Measurements from ENCODE around the gene ANK2.

ANK2 gene

DNA sequence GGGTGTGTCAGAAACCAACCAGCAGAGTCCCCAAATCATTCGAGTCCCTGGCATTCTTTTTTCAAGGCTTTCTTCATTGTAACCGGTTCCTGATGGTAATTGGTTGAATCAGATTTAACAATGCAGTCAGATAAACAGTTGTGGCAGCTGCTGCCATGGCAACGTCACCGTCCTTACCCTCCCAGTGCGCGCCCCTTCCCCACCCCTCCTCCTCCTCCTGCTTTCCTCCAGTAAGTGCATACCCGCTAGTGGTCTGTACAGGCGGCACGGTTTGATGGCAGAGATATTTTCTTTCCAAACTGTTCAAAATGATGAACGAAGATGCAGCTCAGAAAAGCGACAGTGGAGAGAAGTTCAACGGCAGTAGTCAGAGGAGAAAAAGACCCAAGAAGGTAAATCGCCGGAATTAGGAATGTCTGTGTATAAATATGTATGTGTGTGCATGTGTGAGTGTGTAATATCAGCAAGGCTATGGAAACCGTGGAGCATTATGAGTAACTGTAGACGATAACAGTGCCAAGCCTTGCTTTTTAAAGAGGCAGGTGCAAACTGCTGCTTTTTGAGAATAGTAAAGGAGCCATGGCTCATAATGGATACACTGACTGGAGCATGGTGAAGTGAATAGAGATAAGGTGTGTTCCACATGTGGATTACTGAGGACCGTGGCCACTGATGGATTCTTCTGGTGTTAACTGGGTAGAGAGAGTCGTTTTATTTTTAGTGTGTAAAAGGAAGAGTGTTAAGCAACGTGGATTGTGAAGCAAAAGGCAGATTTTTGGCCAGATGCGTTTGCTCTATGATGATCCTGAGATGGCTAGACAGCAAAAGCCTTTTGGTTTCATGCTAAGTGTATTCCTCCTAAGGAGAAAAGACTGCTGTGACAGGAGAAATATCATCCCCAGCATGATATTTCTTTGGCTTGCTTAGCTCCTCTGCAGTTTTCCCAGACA, at the start of gene ANK2:
Gene ANK2 (plus strand): TSS at position 233 of the 950 bp plus-strand sequence. CDS start 76 bp downstream, at position 309.
- DNase-seq (ENCODE audit: low read depth) = no peak

DNA sequence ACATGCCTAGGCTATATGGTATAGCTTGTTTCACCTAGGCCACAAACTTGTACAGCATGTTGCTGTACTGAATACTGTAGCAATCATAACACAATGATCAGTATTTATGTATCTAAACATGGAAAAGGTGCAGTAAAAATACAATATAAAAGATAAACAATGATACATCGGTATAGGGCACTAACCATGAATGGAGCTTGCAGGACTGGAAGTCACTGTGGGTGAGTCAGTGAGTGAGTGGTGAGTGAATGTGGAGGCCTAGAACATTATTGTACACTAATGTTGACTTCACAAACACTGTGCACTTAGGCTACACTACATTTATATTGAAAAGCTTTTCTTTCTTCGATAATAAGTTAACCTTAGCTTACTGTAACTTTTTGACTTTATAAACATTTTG, 45.6 kb upstream of the ANK2 start:
- DNase-seq (ENCODE audit: low read depth) = no peak

GRCh38 chr4:113004655-113005054, 44.8 kb upstream of the ANK2 start:
- no peak for DNase-seq (ENCODE audit: low read depth)

DNA sequence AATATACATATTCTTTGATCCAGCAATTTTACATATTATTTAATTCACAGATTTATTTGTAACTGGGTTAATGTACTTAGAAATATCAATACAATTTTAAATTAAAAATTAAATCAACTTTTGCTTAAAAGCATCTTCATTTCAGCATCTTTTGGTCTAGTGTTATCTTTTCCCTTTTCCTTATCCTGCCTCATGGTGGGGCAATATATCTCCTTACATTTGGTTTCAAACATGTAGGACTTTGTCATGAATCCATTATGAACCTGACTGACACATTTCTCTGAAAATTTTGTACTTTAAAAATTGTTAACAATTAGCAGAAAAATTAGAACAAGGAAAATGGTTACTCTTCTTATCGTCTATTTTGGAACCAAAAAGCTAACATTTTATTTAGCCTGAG, 42.8 kb upstream of the ANK2 start:
- no peak for DNase-seq (ENCODE audit: low read depth)

GRCh38 chr4:113007151-113007550, 42.3 kb upstream of the ANK2 start:
- no peak for DNase-seq (ENCODE audit: low read depth)

DNA sequence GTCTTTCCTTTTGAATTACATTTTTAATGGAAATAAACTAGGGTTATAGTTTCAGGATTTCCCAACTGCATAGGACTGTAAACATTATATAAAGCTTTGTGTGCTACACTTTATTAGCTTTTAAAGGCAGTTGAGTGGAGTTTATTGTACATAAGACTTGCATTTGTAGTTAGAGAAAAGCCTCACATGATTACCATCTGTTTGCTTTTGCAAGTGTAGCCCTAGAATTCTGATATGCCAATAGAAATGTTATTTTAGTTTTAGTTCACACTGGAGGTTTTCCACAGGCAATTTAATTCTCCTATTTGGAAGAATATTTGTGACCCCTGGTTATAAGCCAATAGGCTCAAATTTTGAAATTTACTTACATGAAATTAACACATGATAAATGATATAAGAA, 41.3 kb upstream of the ANK2 start:
- DNase-seq (ENCODE audit: low read depth) = no peak

GRCh38 chr4:113008716-113009115, 40.7 kb upstream of the ANK2 start:
- DNase-seq (ENCODE audit: low read depth) = no peak

GRCh38 chr4:113009461-113009860, 40.0 kb upstream of the ANK2 start:
- DNase-seq (ENCODE audit: low read depth) = no peak

DNA sequence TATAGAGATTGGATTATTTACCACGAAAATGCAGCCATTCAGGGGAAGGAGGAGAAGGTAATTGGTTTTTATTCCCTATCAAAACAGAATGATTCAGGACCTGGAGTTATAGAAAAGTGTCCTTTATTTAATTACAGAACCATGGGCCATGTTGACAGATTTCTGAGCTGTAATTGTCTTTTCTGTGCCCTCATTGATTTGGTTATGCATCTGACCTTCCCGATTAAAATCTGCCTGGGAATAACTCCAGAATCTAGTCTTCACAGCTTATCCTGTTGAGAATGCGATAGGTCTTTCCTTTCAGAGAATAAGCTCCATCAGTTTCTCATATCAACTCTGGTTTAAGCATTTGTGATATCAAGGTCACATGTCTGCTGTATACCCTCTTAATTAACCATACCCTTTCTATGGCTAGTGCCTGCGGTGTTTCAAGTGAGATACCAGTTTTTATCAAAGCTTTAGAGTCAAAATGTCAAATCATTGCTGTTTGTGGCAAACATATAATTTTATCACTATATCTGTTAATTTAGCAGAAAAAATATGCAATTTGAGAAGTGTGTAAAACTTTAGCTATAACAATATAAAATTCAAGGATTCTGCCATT, 37.2 kb upstream of the ANK2 start:
- DNase-seq (ENCODE audit: low read depth) = no peak

DNA sequence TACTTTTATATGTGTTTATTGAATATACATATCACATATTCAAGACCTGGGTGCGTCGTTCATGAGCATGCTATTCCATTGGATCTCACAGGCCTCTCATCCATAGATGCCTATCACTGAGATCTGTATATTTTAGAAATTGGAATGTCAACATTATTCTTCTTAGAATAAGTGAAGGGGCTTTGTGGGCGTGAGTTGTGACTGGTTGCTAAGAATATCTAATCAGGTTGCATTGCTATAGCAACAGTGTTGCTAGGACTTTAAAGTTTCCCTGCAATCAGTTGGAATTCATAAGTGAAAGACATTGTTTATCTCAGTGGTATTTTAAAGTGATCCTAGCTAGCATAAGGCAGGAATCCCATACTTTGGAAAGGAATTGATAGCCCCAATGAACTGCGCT, 36.7 kb upstream of the ANK2 start:
- DNase-seq (ENCODE audit: low read depth) = no peak

GRCh38 chr4:113013751-113014150, 35.7 kb upstream of the ANK2 start:
- DNase-seq (ENCODE audit: low read depth) = no peak

- no peak for DNase-seq (ENCODE audit: low read depth)
Observed at GRCh38 chr4:113016377-113016776, 33.1 kb upstream of the ANK2 start.

DNA sequence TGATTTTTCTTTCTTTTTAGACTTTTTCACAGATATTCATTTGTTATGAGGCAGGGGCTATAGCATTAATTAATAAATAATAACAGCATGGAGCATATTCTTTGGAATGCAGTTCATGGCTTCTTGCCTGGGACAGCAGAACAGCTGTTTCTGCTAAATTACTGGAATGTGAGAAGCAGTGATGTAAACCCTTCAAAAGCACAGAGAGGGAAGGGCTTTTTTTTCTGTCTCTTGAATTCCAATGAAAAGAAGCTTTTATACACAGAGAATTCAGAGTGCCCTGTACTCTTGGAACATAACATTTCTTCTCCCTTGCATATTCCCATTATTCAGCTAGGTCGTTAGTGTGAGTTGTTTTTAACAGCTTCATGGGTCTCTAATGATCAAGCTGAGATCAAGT, 28.5 kb upstream of the ANK2 start:
- no peak for DNase-seq (ENCODE audit: low read depth)

- DNase-seq (ENCODE audit: low read depth) = no peak
Observed at GRCh38 chr4:113024388-113024787, 25.1 kb upstream of the ANK2 start.

DNA sequence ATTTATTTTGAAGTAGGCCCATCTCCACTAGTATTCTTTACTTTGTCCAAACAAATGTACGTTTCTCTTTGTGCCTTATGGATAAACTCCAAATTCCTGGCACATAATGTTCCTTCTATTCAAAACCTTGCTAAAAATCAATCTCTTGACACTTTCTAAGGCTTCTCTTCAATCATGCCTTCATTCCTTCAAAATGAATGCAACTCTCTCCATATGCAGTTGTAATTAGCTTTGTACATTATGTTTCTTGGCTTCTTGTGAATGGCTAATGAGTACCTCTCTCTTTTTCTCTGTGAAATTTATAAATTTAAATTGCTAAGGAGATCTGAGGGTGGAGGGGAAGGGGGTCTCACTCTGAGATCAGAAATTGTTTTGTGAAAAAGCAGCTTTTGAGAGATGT, 24.0 kb upstream of the ANK2 start:
- no peak for DNase-seq (ENCODE audit: low read depth)

DNA sequence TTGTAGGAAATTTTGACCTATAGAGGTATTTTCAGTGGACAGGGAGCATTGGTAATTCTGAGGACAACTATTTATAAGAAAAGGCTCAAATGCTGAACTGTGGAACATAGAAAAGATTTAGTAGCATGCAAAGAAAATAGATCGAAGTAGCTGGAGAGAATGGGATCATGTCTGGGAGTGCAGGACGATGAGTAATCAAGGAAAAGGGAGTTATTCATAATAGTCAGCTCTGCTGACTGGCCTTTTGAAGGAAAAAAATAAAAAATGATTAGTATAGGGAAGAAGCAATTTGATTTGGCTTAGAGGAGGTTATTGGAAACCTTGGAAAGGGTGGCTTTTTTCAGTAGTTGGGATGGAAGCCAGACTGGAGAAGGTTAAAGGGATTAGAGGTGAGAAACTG, 22.9 kb upstream of the ANK2 start:
- DNase-seq (ENCODE audit: low read depth) = no peak

DNA sequence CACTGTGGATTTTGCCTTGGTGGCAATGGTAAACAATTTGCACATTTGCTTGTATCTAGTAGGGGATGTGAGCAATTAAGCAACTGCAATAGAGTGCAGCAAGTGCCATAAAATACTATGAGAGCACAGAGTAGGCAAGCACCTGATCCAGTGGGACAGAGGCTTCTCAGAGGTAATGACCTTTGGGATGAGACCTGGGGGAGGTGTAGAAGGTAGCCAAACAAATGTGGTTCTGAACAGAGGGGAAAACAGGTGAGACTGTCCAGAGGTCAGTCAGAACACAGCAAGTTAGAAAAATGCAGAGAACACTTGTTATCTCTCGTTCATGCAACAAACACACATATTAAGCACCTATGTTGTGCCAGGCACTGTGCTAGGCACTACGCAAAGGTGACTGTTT, 21.4 kb upstream of the ANK2 start:
- DNase-seq (ENCODE audit: low read depth) = no peak

DNA sequence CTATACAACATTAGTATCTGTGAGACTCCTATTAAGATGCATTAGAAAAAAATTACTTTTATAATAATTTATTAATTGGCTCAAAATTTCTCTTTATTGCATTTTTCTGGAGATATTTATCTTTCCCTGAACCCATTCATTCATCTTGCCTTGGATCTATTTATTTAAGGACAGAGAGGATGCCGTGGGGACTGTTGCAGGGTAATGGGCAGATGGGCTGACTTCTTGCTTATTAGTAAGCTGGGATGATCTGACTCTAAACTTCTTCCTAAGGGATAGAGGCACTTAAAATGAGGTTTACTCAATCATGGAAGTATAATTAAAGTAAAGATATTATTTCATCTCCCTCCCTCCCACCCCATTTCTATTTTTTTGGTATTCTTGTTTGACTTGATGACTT, 18.2 kb upstream of the ANK2 start:
- DNase-seq (ENCODE audit: low read depth) = no peak

DNA sequence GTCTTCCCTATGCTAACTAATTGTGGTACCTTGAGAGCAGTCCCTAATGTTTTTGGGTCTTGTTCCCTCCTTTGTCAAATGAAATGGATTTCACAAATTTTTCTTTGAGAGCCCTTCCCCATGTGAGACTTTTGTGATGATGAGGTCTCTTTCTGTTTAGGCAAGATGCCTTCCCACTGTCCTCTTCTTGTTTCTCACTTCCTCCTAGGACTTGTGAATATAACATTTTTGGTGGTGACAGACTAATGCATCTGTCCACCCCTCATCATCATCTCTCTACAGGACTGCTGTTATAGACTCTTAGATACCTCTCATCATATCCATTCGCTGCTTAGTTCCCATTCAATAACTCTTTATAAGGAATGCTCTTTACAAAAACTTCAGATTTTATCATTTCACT, 8.7 kb upstream of the ANK2 start:
- DNase-seq (ENCODE audit: low read depth) = no peak

GRCh38 chr4:113042502-113042901, 7.0 kb upstream of the ANK2 start:
- DNase-seq (ENCODE audit: low read depth) = no peak

- DNase-seq (ENCODE audit: low read depth) = no peak
Observed at GRCh38 chr4:113043591-113043990, 5.9 kb upstream of the ANK2 start.

GRCh38 chr4:113050371-113050755, 910 bp downstream of the ANK2 start:
- no peak for DNase-seq (ENCODE audit: low read depth)

DNA sequence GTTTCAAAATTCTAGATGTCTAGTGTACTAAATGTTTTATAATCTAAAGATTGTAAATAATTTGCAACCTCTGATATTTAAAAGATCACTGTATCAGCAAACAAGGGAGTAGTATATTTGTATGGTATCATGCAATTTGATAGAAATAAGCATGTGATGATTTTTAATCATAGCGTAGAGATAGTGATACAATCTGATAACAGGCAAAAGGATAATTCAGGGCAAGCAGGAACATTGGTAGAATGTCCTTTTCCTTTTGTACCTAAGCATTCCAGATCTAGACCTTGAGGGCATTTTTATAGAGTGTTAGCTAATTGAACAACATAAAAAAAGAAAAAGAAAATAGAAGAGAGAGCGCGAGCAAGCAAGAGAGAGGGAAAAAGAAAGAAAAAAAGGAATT, 1.4 kb downstream of the ANK2 start:
- DNase-seq (ENCODE audit: low read depth) = no peak

DNA sequence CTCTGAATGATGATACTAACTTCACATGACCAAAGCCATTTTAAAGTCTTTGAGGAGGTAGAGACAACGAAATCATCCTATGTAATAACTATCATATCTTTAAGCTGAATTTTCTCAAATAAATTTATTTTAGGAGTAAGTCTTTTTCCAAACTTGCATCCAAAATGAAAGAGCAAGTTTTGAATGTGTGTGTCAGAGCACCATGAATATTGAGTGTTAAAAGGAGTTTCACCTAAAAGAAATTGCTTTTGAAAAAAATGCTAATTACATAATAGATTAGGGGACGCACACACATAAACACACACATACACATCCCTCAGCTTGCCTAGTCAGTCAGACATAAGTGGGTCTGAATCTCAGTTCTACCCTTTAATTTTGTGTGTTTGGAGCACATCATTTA, 1.9 kb downstream of the ANK2 start:
- no peak for DNase-seq (ENCODE audit: low read depth)

Measured in CMK (cell line).